Suprapubic skin (tissue), 4 donors: Measurements from ENCODE around the gene GHRHR.

Experiments used
- CTCF ChIP-seq, 2 donors: fragments of 200-600 bp in 1 of 2; fragments of 450-650 bp in 1 of 2; sonication (generic) in 1 of 2; IDR thresholded peaks; one replicate each; pipeline ENCODE4 v1.5.1; 2016 to 2019; ENCODE audit warnings: antibody characterized with exemption in 2 of 2, mild to moderate bottlenecking in 1 of 2, moderate library complexity in 1 of 2
- EP300 ChIP-seq: sonication (generic); formaldehyde crosslinking; IDR thresholded peaks from one replicate; pipeline ENCODE4 v1.6.1; 2017; ENCODE audit warnings: antibody characterized with exemption
- POLR2A ChIP-seq, 2 donors: fragments of 450-650 bp; IDR thresholded peaks; one replicate each; pipeline ENCODE4 v1.6.1; 2017; ENCODE audit warnings: antibody characterized with exemption in 2 of 2, mild to moderate bottlenecking in 2 of 2, moderate library complexity in 2 of 2
- POLR2AphosphoS5 ChIP-seq, 3 donors: sonication (generic); formaldehyde crosslinking; IDR thresholded peaks; one replicate each; pipeline ENCODE4 v1.6.1; 2017; ENCODE audit warnings: antibody characterized with exemption in 3 of 3

GRCh38 chr7:30954914-30955313 lies 8.8 kb upstream of the GHRHR start:
- TF ChIP-seq CTCF (IDR thresholded peaks at IDR 0.05) (no peak), POLR2A (IDR thresholded peaks at IDR 0.05) (no peak), POLR2AphosphoS5 (IDR thresholded peaks at IDR 0.05) (no peak), EP300 (no peak)
